Measurements from ENCODE around the gene JARID2.
A peak's percentile ranks its signal among the peaks of the same experiment; 100 is the strongest.

Gene JARID2

GRCh38 chr6:15391500-15391899 lies 145.6 kb downstream of the JARID2 start:
- no peak for DNase-seq (ENCODE audit: low spot score)
- in situ Hi-C loops (cut with MboI; ENCODE audit: low pct_unique_long_range_greater_than_20kb, low sequenced_read_pairs, unreplicated experiment) = loop anchor here (25.0 kb wide), 1 partner anchor 1179 kb away; no protein-coding TSS in a partner anchor
- no peak for TF ChIP-seq CTCF (IDR thresholded peaks at IDR 0.05; ENCODE audit: extremely low read depth, insufficient read depth, missing control alignments)

- no peak for TF ChIP-seq CTCF (IDR thresholded peaks at IDR 0.05; ENCODE audit: extremely low read depth, insufficient read depth, missing control alignments)
- no peak for DNase-seq (ENCODE audit: low spot score)
- in situ Hi-C loops (cut with MboI; ENCODE audit: low pct_unique_long_range_greater_than_20kb, low sequenced_read_pairs, unreplicated experiment) = loop anchor here (25.0 kb wide), 1 partner anchor 1180 kb away; no protein-coding TSS in a partner anchor
These were observed 146.3 kb downstream of the JARID2 start for GRCh38 chr6:15392182-15392581.

GRCh38 chr6:15393605-15394004 lies 147.7 kb downstream of the JARID2 start:
- in situ Hi-C loops (cut with MboI; ENCODE audit: low pct_unique_long_range_greater_than_20kb, low sequenced_read_pairs, unreplicated experiment) = loop anchor here (25.0 kb wide), 1 partner anchor 1181 kb away; no protein-coding TSS in a partner anchor
- no peak for TF ChIP-seq CTCF (IDR thresholded peaks at IDR 0.05; ENCODE audit: extremely low read depth, insufficient read depth, missing control alignments)
- no peak for DNase-seq (ENCODE audit: low spot score)

- in situ Hi-C loops (cut with MboI; ENCODE audit: low pct_unique_long_range_greater_than_20kb, low sequenced_read_pairs, unreplicated experiment) = loop anchor here (25.0 kb wide), 1 partner anchor 1183 kb away; no protein-coding TSS in a partner anchor
- no peak for DNase-seq (ENCODE audit: low spot score)
- TF ChIP-seq CTCF (IDR thresholded peaks at IDR 0.05; ENCODE audit: extremely low read depth, insufficient read depth, missing control alignments) = no peak
These were observed 149.2 kb downstream of the JARID2 start for GRCh38 chr6:15395087-15395486.

GRCh38 chr6:15396808-15397207 lies 150.9 kb downstream of the JARID2 start:
- in situ Hi-C loops (cut with MboI; ENCODE audit: low pct_unique_long_range_greater_than_20kb, low sequenced_read_pairs, unreplicated experiment) = loop anchor here (25.0 kb wide), 1 partner anchor 1185 kb away; no protein-coding TSS in a partner anchor
- no peak for DNase-seq (ENCODE audit: low spot score)

GRCh38 chr6:15398633-15399275 lies 152.9 kb downstream of the JARID2 start:
- DNase-seq (ENCODE audit: low spot score) = peak; percentile 71
- in situ Hi-C loops (cut with MboI; ENCODE audit: low pct_unique_long_range_greater_than_20kb, low sequenced_read_pairs, unreplicated experiment) = loop anchor here (25.0 kb wide), 1 partner anchor 1186 kb away; no protein-coding TSS in a partner anchor
- no peak for TF ChIP-seq CTCF (IDR thresholded peaks at IDR 0.05; ENCODE audit: extremely low read depth, insufficient read depth, missing control alignments)

More at GRCh38 chr6:15396808-15397207, 150.9 kb downstream of the JARID2 start:
- no peak for TF ChIP-seq CTCF (IDR thresholded peaks at IDR 0.05; ENCODE audit: extremely low read depth, insufficient read depth, missing control alignments)
